NCI-H1930 (cell line): ENCODE results near the gene PTTG1IP.

Experiments
- DNase-seq, 2 experiments: peaks; one replicate each; lab custom pipeline; 2025; lab: John Stamatoyannopoulos, UW

PTTG1IP gene

DNA sequence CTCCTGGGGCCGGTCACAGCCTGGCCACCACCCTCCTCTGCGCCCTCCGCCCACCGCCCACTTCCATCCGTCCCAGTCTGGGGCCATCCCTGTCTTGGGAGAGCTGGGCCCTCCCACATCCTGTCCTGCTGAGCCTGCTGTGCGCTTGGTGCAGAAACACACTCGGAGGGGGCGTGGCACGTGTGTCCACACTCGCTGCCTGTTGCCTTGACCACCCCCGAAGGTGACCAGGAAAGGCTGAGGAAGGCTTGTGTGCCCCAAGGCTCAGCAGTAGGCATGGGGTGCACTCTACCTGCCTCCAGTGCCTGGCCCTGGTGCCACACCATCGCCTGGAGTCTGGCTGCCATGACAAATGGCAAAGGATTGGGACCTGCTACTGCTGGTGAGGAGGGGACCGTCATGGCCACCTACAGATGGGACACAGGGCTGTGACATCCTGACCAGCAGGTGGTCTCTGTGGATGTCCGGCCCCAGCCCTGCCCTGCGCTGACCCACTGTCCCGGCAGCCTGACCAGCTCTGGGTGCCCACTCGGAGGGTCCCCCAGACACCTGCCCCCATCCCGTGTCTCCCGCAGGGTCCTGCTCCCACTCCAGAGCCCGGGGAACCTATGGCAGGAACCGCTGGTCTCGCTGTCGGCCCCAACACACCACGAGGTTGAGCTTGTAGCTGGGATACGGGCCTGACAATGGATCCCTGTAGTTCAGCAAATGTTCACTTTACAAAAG is 23.2 kb upstream of the PTTG1IP start:
- no peak for DNase-seq

DNA sequence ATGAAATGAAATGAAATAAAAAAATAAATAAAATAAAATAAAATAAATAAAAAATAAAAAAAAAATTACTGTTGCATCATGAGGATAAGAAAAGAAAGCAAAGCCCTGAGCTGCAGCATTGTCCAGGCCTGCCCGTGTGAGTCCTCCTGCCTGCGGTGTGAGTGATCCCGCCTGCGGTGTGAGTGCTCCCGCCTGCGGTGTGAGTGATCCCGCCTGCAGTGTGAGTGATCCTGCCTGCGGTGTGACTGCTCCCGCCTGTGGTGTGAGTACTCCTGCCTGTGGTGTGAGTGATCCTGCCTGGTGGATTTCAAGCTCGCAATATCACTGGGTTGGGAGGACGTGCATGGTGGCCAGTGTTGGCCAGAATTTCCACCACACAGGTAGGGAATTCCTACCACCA is 22.4 kb upstream of the PTTG1IP start:
- no peak for DNase-seq

DNA sequence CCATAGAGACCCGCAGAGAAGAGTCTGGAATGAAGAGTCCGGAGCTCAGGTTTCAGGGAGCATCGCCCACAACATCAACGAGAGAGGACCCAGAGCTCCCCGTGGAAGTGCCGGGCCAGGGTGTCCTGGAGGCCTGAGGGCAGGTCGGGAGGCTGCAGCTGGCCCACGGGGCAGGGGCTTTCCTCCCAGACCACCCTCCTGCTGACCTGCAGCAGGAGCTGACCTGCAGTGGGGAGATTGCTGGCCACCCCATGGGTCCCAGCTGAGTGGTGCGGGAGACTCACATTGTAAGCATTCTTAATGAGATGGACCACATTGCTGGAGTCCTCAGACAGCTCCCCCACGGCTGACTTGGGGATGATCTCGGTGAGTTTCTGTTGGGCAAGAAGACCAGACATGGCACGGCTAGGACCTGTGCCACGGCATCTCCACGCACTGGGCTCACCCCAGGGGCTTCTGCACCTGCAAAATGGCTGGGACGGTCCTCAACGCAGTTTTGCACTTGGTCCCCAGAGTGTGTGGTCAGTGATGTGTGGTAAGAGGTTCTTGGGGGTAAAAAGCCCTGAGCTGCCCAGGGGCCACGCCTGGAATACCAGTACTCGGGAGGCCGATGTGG is 21.3 kb upstream of the PTTG1IP start:
- DNase-seq, result no peak

GRCh38 chr21:44893948-44894656 is 20.6 kb upstream of the PTTG1IP start:
- DNase-seq, result no peak

GRCh38 chr21:44893278-44893556 is 19.7 kb upstream of the PTTG1IP start:
- DNase-seq, result no peak

DNA sequence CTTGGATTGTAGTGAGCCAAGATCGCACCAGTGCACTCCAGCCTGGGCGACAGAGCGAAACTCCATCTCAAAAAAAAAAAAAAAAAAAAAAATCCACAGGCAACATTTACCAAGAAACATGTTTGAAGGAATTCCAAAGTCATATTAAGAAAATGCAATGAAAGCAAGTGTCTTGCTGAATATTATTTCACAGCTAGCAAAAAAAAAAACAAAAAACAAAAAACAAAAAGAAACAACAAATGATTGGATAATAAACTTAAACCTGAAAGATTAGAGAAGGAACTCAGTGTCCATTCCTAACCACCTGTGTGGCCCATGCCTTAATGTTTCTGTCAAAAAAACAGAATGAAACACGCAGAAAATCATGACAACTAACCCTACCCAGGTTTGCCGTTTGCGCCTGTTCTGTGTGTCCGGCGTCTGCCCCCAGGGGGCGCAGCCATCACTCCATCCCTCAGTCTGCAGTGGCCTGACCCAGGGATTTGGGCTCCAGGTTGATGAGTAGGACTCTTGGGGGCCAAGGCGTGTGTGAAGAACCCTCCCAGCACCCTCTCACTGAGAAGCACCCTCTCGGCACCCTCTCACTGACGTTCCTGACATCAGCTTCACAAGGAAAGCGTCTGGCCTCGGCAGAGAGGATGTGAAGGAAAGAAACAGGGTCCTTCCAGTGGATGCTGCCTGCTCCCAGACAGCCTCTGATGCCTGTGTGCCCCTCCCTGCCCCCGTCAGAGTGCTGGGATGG is 19.2 kb upstream of the PTTG1IP start:
- peak in 1 of 2 experiments; percentile 18 for DNase-seq

- no peak for DNase-seq
These were observed 18.6 kb upstream of the PTTG1IP start for GRCh38 chr21:44892095-44892494.

DNA sequence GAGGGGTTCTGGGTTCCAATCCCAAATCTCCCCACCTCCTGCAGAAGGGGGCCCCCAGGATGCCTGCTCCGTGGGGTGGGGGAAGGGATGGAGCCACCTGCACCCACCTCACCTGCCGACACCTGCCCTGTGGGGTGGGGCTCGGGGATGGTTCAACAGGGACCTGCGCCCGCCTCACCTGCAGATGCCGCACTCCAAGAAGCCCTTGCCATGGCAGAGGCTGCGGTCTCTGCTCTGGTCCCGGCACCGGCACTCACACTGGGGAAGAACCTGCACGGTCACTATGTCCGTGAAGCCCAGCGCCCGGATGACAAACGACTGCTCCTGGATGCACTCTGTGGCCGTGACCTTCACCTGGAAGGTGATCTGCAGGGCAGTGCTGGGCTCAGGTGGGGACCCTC is 18.1 kb upstream of the PTTG1IP start:
- DNase-seq, result no peak

DNA sequence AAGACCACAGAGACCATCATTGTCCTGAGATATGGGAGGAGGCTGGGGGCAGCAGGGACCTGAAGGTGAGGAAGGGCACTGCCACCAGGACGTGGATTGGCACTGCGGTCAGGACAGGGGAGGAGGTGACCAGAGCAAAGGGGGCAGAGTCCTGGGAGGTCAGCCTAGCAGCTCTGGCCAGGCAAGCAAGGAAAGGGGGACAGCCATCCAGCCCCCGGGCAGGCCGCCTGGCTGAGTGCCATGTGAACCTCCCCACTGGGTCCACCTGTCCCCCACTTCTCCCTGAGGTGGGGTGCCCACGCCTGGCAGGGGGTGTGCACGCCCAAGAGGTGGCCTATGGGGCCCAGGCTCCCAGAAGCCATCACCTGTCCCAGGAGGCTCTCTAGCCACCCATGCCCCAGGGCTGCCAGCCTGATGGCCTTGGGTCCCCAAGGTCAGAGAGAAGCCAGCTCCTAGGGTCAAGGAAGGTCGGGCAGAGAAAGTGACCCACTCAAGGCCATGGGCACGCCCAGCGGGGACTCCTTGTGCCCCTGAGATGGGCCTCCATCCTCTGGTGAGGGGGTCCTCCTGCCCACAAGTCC is 17.6 kb upstream of the PTTG1IP start:
- DNase-seq, result no peak

DNA sequence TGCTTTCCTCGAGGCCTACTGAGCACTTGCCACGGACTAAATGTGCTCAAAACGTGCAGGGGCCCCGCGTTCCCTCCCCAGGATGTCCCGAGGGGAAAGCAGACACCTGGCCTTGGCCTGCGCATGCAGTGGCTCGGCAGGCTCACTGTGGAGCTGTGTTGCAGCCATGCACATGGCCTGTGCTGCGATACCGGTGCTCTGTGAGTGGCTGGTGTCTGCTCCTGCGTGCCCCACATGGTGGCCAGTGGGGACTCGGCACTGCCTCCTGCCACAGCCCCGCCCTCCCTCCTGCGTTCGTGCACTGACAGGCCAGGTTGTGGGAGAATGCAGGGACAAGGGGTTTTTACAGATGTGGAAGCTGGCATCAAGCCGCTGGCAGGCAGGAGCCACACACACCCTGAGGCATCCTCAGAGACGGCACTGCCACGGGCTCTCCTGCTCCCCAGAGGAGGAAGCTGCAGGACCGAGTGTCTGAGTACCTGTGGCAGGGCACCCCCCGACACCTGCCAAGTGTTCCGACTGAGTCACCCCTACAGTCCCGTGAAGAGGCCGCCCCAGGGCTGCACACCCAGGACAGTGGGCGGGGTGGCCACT is 16.9 kb upstream of the PTTG1IP start:
- no peak for DNase-seq

GRCh38 chr21:44889625-44890337 is 16.3 kb upstream of the PTTG1IP start:
- DNase-seq, result no peak

DNA sequence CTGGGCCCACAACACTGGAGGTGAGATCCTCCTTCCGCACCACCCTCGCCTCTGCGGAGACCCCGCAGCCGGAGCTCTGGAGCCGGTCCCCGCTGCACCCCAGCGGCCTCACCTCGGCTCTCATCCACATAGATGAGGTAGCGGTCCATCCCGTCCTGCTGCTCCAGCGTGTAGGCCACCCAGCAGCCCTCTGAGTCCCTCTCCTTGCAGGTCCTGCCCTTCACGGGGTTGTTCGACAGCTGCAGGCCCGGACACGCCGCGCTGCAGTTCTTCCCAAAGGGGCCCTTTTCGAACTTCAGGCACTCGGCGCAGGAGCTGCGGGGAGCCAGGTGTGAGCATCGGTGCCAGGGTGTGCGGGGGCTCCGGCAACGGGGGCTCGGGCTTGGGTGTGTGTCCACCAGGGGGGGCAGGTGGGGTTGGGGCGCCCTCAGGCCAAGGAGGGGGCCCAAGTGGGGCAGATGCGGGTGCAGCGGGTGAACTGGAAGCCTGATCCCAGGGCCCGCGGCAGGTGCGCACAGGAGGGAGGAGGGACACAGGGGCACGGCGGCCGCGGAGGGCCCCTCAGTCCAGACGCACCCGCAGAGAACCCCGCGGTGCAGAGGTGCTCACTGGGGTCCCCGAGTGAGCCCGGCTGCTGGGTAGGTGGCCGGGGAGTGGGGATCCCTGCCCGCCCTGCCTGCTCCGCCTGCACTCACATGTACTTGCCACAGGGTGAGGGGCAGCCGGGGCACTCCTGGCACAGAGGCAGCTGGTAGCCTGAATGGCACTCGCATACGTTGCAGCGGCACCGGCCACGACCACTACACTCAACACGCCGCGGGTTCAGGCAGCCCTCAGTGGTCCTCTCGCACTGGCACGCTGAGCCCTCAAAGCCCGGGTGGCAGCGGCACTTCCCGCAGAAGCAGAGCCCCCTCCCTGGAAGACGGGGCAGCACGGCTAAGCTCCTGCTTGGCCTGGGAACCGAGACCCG is 15.4 kb upstream of the PTTG1IP start:
- no peak for DNase-seq

GRCh38 chr21:44887807-44888580 is 14.5 kb upstream of the PTTG1IP start:
- no peak for DNase-seq

DNA sequence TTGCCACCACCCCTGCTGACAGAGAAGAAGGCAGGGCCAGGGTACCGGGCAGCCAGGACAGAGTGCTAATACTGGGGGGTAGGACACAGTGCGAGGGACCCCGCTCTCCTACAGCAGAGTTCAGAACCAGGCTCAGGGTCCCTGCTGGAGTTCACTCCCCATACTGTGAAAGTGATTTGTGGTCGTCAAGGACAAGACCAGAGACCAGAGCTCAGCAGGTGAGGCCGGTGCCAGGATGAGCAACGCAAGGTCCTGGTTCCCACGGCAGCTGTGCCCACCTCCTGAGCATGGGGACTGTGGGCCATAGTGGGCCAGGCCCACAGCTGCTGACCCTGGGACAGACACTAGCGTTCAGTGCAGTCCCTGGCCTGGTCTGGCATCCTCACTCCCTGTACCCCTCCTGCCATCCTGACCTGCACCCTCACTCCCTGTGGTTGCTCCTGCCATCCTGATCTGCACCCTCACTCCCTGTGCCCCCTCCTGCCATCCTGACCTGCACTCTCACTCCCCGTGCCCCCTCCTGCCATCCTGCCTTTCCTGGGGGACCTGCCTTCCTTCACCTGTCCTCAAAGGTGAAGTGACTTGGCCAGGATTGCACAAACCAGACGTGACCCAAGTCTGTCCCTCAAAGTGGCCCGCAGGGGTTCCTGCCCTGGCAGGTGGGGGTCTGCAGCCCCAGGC is 13.8 kb upstream of the PTTG1IP start:
- no peak for DNase-seq

DNA sequence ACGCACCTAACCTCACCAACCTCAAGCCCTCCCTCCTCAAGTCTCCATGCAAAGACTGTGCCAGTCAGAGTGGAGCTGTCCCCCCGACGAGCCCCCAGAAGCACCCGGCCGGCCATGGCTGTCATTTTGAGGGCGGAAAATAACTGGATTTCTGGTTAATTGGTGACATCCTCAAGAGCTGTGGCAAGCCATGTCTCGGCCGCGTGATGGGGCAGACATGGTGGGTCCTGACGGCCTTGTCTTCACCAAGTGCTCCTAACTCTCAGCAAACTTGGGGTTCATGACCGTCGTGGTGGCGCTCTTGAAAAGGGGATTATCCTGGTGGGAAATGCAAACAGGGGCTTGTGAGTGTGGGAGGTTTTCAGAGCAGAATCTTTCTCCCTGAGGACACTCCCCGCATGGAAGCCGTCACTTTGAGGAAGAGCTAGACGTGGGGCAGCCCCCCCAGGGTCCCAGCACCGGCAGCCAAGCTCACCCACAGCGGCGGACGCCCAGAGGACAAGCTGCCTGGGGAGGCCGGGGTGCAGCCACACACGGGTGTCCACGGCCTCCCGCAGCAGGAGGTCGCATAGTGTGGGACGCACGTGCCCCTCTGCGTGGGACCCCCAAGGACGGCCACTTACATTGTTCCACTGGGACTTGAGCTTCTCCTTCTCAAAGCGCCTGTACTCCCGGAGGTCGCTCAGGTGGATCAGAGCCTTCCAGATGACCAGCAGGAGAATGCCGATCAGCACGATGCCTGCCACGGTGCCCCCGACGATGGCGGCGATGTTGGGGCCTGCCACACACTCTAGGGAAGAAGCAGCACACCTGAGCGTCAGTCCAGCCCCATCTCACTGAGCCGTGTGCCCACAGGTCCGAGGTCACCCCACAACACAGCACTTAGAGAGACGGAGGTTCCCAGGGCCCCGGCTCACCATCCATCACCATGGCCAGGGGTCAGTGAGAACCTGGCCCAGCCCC is 12.9 kb upstream of the PTTG1IP start:
- DNase-seq, result no peak

GRCh38 chr21:44885615-44886014 is 12.1 kb upstream of the PTTG1IP start:
- no peak for DNase-seq

GRCh38 chr21:44884097-44884496 is 10.6 kb upstream of the PTTG1IP start:
- no peak for DNase-seq

GRCh38 chr21:44883250-44883649 is 9.8 kb upstream of the PTTG1IP start:
- no peak for DNase-seq
